Choroid plexus epithelial cell (primary cell): ENCODE results near the gene EPHB2.

Experiments used
- DNase-seq: peaks from one replicate; pipeline ENCODE4 v3.0.0-alpha.2; 2010; ENCODE audit warnings: low read depth
- H3K4me3 ChIP-seq: 2 replicates; pipeline ENCODE4 v1.5.1; 2011; ENCODE audit warnings: low read depth, mild to moderate bottlenecking, control low read depth, low read length, moderate library complexity
- TF ChIP-seq, protein P1 (sequence below): conservative IDR thresholded peaks from 2 replicates; pipeline ENCODE4 v1.5.1; 2011; ENCODE audit warnings: low read depth, mild to moderate bottlenecking, control low read depth, inconsistent platforms, low read length, moderate library complexity

Gene EPHB2

DNA sequence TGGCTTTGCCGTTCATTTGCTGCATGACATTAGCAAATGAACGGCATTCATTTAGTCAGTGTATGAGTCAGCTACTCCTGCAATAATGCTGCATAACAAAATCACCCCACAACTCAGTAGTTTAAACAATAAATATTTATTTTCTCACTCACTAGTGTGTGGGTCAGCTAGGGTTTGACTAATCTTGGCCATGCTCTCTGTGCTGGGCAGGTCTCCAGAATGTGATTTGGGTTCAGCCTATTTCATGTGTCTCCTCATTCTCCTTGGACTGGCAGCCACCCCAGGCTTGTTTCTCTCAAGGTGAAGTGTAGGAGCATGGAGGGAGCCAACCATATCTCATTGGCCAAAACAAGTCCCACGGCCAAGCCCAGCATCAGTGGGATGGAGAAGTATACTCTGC, 157.7 kb downstream of the EPHB2 start:
- TF ChIP-seq, protein P1, sequence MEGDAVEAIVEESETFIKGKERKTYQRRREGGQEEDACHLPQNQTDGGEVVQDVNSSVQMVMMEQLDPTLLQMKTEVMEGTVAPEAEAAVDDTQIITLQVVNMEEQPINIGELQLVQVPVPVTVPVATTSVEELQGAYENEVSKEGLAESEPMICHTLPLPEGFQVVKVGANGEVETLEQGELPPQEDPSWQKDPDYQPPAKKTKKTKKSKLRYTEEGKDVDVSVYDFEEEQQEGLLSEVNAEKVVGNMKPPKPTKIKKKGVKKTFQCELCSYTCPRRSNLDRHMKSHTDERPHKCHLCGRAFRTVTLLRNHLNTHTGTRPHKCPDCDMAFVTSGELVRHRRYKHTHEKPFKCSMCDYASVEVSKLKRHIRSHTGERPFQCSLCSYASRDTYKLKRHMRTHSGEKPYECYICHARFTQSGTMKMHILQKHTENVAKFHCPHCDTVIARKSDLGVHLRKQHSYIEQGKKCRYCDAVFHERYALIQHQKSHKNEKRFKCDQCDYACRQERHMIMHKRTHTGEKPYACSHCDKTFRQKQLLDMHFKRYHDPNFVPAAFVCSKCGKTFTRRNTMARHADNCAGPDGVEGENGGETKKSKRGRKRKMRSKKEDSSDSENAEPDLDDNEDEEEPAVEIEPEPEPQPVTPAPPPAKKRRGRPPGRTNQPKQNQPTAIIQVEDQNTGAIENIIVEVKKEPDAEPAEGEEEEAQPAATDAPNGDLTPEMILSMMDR = no peak
- no peak overlapping the region for H3K4me3 ChIP-seq
- DNase-seq = no peak

GRCh38 chr1:22869325-22869724, 158.7 kb downstream of the EPHB2 start:
- no peak overlapping the region for H3K4me3 ChIP-seq
- TF ChIP-seq, protein P1 = no peak
- DNase-seq = no peak

DNA sequence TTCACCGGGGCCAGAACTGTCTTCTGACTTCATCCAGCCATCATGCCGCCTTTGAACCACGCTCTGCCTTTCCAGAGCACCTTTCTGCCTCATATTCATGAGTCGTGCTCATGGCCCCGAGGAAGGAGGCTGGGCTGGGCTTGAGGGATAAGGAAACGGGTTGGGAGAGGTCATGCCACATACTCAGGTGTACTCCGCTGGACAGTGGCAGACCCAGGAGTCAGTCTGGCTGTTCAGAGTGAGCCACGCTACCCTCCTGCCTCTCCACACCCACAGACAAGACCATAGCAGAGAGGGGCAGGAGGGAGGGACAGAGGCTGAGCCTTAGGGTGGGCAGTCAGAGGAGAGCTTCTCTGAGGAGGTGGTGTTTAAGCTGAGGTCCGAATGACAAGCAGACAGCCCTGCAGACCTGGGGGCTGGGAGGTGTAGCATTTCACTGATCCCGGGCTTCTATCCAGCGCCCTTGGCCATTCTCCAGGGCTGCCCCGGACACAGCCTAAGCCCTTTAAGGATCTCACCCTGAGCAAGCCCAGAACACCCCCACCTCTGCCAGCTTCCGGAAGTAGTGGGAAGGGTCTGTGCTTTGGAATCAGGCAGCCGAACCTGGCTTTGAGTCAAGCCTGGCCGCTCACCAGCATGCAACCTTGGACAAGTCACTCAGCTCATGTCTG, 159.7 kb downstream of the EPHB2 start:
- TF ChIP-seq, protein P1 = no peak
- DNase-seq = no peak
- H3K4me3 ChIP-seq = no peak overlapping the region

GRCh38 chr1:22872981-22873664, 162.5 kb downstream of the EPHB2 start:
- no peak for DNase-seq
- TF ChIP-seq, protein P1 = no peak
- no peak overlapping the region for H3K4me3 ChIP-seq

DNA sequence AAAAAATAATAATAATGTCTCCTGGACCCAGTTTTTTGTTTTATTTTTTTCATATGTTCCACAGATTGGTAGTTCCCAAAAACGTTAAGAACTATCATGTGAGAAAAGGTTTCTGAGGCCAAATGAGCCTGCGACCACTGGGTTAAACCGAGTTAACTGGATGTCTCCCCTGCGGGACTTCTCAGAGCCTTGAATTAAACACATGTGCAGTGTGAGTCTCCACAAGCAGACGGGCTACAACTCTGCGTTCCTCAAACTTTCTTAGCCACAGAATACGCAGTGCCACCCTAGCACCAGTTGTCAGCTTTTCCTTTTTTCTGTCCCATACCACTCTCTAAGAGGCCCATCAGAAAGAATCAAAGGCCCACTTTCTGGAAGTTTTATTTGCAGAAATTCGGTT, 164.1 kb downstream of the EPHB2 start:
- H3K4me3 ChIP-seq = no peak overlapping the region
- DNase-seq = no peak
- TF ChIP-seq, protein P1 = no peak

DNA sequence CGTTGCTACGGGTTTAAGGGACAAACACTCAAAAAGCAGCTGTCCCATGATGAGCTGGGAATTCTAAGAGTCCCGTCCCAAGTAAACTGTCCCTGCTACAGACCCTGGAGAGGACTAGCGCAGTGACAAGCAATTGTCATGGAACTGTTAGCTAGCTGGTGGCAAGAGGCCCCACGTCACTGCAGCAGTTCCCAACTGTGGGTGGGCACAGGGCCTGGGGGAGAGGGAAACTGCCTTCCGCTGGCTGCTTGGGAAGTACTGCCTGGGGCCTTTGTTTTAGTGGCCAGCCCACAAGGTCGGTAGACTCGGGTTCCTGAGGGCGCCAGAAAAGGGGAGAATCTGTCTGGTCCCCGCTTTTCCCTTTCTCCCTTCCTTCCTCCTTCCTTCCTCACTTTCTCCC, 164.6 kb downstream of the EPHB2 start:
- no peak overlapping the region for H3K4me3 ChIP-seq
- DNase-seq = no peak
- TF ChIP-seq, protein P1 = no peak

GRCh38 chr1:22875841-22876240, 165.2 kb downstream of the EPHB2 start:
- TF ChIP-seq, protein P1 = no peak
- DNase-seq = no peak

More at GRCh38 chr1:22875841-22876240, 165.2 kb downstream of the EPHB2 start:
- H3K4me3 ChIP-seq = no peak overlapping the region
